Body of pancreas (tissue), 4 donors: ENCODE data around the gene KRT86.

Experiments used
- CTCF ChIP-seq, 7 experiments: fragments of 450-650 bp in 4 of 7; fragments of 200-600 bp in 3 of 7; sonication (generic) in 3 of 7; IDR thresholded peaks; one replicate each; pipeline ENCODE4 v1.5.1; 2016 to 2019; ENCODE audit warnings: antibody characterized with exemption in 7 of 7
- POLR2A ChIP-seq, 3 donors: fragments of 450-650 bp; IDR thresholded peaks; one replicate each; pipeline ENCODE4 v1.6.1; 2016; ENCODE audit warnings: antibody characterized with exemption in 3 of 3, mild to moderate bottlenecking in 2 of 3

GRCh38 chr12:52279422-52280318 is 5.2 kb downstream of the KRT86 start:
- no peak for TF ChIP-seq POLR2A (IDR thresholded peaks at IDR 0.05)
- TF ChIP-seq CTCF (IDR thresholded peaks at IDR 0.05), result no peak
